Heart left ventricle (tissue), 16 donors: ENCODE measurements around the gene TTK. TPM values are rescaled to one million over a fixed set of nuclear protein-coding genes. Genes with fewer than 3 reads are reported as not detected.

ENCODE experiments used
- ATAC-seq, 4 donors: fragments of 200-7000 bp; cut with Tn5 transposase; one replicate each; pipeline ENCODE4 v1.9.1; 2020 to 2022; ENCODE audit warnings: moderate library complexity in 4 of 4, mild to moderate bottlenecking in 3 of 4, moderate number of reproducible peaks in 1 of 4
- DNase-seq, 5 donors: peaks; one replicate each; pipeline ENCODE4 v3.0.0-alpha.2; 2020
- H3K27ac ChIP-seq, 12 donors: fragments of 200-600 bp; sonication (generic) in 4 of 12; one replicate each; pipeline versions ENCODE4 v1.5.0 to v1.8.0; 2016 to 2022; ENCODE audit warnings: mild to moderate bottlenecking in 2 of 12
- H3K27me3 ChIP-seq, 9 donors: fragments of 200-600 bp; sonication (generic) in 2 of 9; one replicate each; pipeline versions ENCODE4 v1.5.1 to v1.8.0; 2016 to 2022; ENCODE audit warnings: mild to moderate bottlenecking in 3 of 9
- H3K36me3 ChIP-seq, 9 donors: fragments of 200-600 bp; sonication (generic) in 2 of 9; one replicate each; pipeline versions ENCODE4 v1.5.0 to v1.8.0; 2018 to 2022; ENCODE audit warnings: mild to moderate bottlenecking in 2 of 9
- H3K4me1 ChIP-seq, 12 donors: fragments of 200-600 bp; sonication (generic) in 4 of 12; one replicate each; pipeline versions ENCODE4 v1.5.0 to v1.8.0; 2016 to 2022; ENCODE audit warnings: mild to moderate bottlenecking in 3 of 12
- H3K4me3 ChIP-seq, 12 donors: fragments of 200-600 bp; sonication (generic) in 4 of 12; one replicate each; pipeline versions ENCODE4 v1.5.0 to v1.8.0; 2017 to 2022; ENCODE audit warnings: mild to moderate bottlenecking in 9 of 12, moderate library complexity in 4 of 12
- H3K9me3 ChIP-seq, 12 donors: fragments of 200-600 bp; sonication (generic) in 4 of 12; one replicate each; pipeline versions ENCODE4 v1.5.0 to v1.8.0; 2016 to 2022; ENCODE audit warnings: mild to moderate bottlenecking in 1 of 12
- CTCF ChIP-seq, 12 donors: fragments of 200-600 bp; sonication (generic) in 4 of 12; IDR thresholded peaks; one replicate each; pipeline versions ENCODE4 v1.5.0 to v1.8.0; 2018 to 2022; ENCODE audit warnings: antibody characterized with exemption in 12 of 12, mild to moderate bottlenecking in 5 of 12
- POLR2A ChIP-seq, 2 donors: fragments of 450-650 bp; IDR thresholded peaks; one replicate each; pipeline ENCODE4 v1.6.1; 2017; ENCODE audit warnings: antibody characterized with exemption in 2 of 2, mild to moderate bottlenecking in 2 of 2, moderate library complexity in 2 of 2
- WGBS, 4 donors: extraction: QIAGEN DNeasy Blood & Tissue Kit in 2 of 4; methylation state at CpG; one replicate each; pipeline versions ENCODE4 v1.1.5 to v1.1.7; 2013 to 2018; 5-methylcytosine and 5-hydroxymethylcytosine counted together
- intact Hi-C, 10 donors: fragments of 100-400 bp; cut with DNase I; formaldehyde crosslinking; loops; one replicate each; pipeline versions ENCODE4 v1.11.1 to v1.14.2; 2022
- polyA plus RNA-seq, 2 donors: library from polyadenylated mRNA; stranded (reverse); fragments of 200-250 nt; gene quantifications; one replicate each; pipeline ENCODE4 v1.2.3, GENCODE V29; 2013
- total RNA-seq, 9 donors: library from RNA; depleted of rRNA in 2 of 9; stranded (reverse); fragments of >200 nt in 2 of 9; fragmentation: NEBNext Ultra II Directional in 3 of 9; extraction: Animal tissue kit (Norgen Biotek cat#: 25700) in 3 of 9; gene quantifications; one replicate each; pipeline versions ENCODE4 v1.1.0 to v1.2.4, GENCODE V29; 2016 to 2023
- donor health status: ischemic (EF 13 %, LVEDD 7.1; RV severe dilation, severe dysfunction).
- donor health status: healthy with polysubstance abuse.
- donor health status: DM: no; HTN: yes; CAD: no.
- donor health status: DM: no; HTN: no; CAD: no.
- donor health status: ischemic (EF 25% LVEDD 6.9; RV normal size, moderate dysfunction).
- donor health status: ischemic (EF 25% LVEDD 5.7; RV mildly dilated, moderate dysfunction).
- donor health status: healthy.
- donor health status: DM: yes; HTN: yes; CAD: no.
- donor health status: ischemic (EF 35%, LVEDD 5.7; RV mildly dilated, moderate dysfunction).
- donor health status: nonischemic (EF 11% LVEDD 7.7; RV severe dilation, severe dysfunction).
- donor health status: DM: yes; HTN: yes; CAD: no.
- donor health status: PGD.
- donor health status: ischemic (EF 29% LVEDD 5.4; RV normal size, mild dysfunction).
- donor health status: nonischemic (EF 23%, LVEDD 6.1; RV moderate dilation, normal function).

The TTK gene
- total and polyA plus RNA-seq, 11 donors: 0.04 to 2.9 (median 0.17) TPM; not detected in 2

GRCh38 chr6:79969784-79970183, 34.7 kb upstream of the TTK start:
- Histone ChIP-seq H3K4me1 (no peaks in the 10 kb centered on the region), H3K4me3 (no peak overlapping the region), H3K9me3 (peaks cover 0 to 45% (median 5%) of the 10 kb centered on the region in 12 donors), H3K27me3 (no peaks in the 10 kb centered on the region), H3K27ac (no peak overlapping the region), H3K36me3 (no peaks in the 10 kb centered on the region)
- TF ChIP-seq CTCF (IDR thresholded peaks at IDR 0.05) (no peak), POLR2A (IDR thresholded peaks at IDR 0.05) (no peak)
- intact Hi-C loops: no loop called here
- no peak for DNase-seq
- no peak for ATAC-seq
- 78 to 87% (median 80%) methylated on average over 5 of the region's 5 CpGs for WGBS, 4 donors

- TF ChIP-seq POLR2A (IDR thresholded peaks at IDR 0.05): no peak
- Histone ChIP-seq H3K27ac (no peak overlapping the region), H3K36me3 (no peaks in the 10 kb centered on the region), H3K27me3 (no peaks in the 10 kb centered on the region), H3K9me3 (peaks cover 0 to 44% (median 5%) of the 10 kb centered on the region in 12 donors), H3K4me1 (no peaks in the 10 kb centered on the region), H3K4me3 (no peak overlapping the region)
- DNase-seq (no peak), ATAC-seq (no peak)
- intact Hi-C loops: no loop called here
Measured at GRCh38 chr6:79971193-79971592, 33.3 kb upstream of the TTK start.

DNA sequence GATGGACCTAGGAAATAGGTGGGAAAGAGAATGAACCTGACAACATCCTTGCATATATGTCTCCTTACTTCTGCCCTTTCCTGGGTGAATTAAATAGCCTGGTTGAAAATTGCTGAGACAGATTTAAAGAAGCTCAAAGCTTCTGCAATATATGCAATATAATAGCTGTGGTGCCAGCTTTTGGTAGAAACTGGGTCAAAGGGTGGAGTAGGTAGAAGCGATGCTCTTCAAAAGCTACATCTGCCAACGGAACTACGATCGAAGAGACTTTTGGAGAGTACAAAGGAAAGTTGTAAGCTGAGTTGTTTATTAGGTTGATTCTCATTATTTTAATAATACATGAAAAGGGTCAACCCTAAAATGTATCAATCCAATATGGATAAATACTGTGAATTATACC, 22.8 kb upstream of the TTK start:
- DNase-seq (no peak), ATAC-seq (no peak)
- no peak for TF ChIP-seq CTCF (IDR thresholded peaks at IDR 0.05)
- no peak for TF ChIP-seq POLR2A (IDR thresholded peaks at IDR 0.05)
- peaks cover 0 to 3% (median 0%) of the 10 kb centered on the region in 9 donors for H3K27me3 ChIP-seq
- no peaks in the 10 kb centered on the region for H3K4me1 ChIP-seq
- H3K36me3 ChIP-seq: no peaks in the 10 kb centered on the region
- 92 to 96% (median 95%) methylated on average over 4 of the region's 4 CpGs for WGBS, 4 donors
- H3K4me3 ChIP-seq: no peak overlapping the region
- no peaks in the 10 kb centered on the region for H3K9me3 ChIP-seq
- H3K27ac ChIP-seq: no peak overlapping the region
- intact Hi-C loops: no loop called here

- no peak overlapping the region for H3K27ac ChIP-seq
- intact Hi-C loops: no loop called here
- H3K27me3 ChIP-seq: peaks cover 0 to 3% (median 0%) of the 10 kb centered on the region in 9 donors
- WGBS, 4 donors: 29 to 71% (median 64%) methylated on average over 2 of the region's 2 CpGs
- no peak overlapping the region for H3K4me3 ChIP-seq
- no peaks in the 10 kb centered on the region for H3K4me1 ChIP-seq
- ATAC-seq (no peak), DNase-seq (no peak)
- no peaks in the 10 kb centered on the region for H3K36me3 ChIP-seq
- TF ChIP-seq CTCF (IDR thresholded peaks at IDR 0.05) (no peak), POLR2A (IDR thresholded peaks at IDR 0.05) (no peak)
- H3K9me3 ChIP-seq: no peaks in the 10 kb centered on the region
Measured at GRCh38 chr6:79984261-79984660, 20.2 kb upstream of the TTK start.

DNA sequence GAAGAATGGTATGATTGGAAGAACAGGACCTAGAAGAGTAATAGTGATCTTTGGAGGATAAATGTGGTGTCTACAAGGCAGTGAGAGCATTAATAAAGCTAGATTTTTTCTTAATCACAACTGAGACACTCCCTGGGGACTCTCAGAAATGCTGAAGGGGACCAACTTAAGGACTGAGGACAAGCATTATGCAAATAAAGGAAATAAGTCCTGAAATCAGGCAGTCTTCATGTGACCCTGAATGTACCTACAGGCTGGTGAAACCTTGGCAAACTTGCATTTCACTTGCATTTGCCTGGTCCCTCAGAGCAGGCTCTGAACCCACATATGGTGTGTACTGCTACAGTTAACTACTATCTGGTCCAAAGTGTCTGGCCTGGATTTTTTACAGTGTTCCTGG, 19.3 kb upstream of the TTK start:
- intact Hi-C loops: no loop called here
- Histone ChIP-seq H3K27me3 (peaks cover 0 to 3% (median 0%) of the 10 kb centered on the region in 9 donors), H3K36me3 (no peaks in the 10 kb centered on the region), H3K9me3 (no peaks in the 10 kb centered on the region), H3K27ac (no peak overlapping the region), H3K4me1 (no peaks in the 10 kb centered on the region), H3K4me3 (no peak overlapping the region)
- TF ChIP-seq POLR2A (IDR thresholded peaks at IDR 0.05) (no peak), CTCF (IDR thresholded peaks at IDR 0.05) (no peak)
- no peak for ATAC-seq
- DNase-seq: no peak
